GM20000 (cell line): ENCODE measurements around the gene ANTXR2.
"Not testable (repeated sequence)": the region's sequence is repeated elsewhere in the genome, so short reads cannot be mapped to it uniquely, and the experiment has no call there.

Experiments
- DNase-seq: peaks from one replicate; pipeline ENCODE4 v3.0.0; 2012; ENCODE audit warnings: low spot score
- TF ChIP-seq, protein P1 (sequence below): IDR thresholded peaks from 2 replicates; pipeline ENCODE4 v1.5.1; 2012; ENCODE audit warnings: mild to moderate bottlenecking, control low read depth; ENCODE audit errors: extremely low read depth, missing control alignments

Gene ANTXR2

DNA sequence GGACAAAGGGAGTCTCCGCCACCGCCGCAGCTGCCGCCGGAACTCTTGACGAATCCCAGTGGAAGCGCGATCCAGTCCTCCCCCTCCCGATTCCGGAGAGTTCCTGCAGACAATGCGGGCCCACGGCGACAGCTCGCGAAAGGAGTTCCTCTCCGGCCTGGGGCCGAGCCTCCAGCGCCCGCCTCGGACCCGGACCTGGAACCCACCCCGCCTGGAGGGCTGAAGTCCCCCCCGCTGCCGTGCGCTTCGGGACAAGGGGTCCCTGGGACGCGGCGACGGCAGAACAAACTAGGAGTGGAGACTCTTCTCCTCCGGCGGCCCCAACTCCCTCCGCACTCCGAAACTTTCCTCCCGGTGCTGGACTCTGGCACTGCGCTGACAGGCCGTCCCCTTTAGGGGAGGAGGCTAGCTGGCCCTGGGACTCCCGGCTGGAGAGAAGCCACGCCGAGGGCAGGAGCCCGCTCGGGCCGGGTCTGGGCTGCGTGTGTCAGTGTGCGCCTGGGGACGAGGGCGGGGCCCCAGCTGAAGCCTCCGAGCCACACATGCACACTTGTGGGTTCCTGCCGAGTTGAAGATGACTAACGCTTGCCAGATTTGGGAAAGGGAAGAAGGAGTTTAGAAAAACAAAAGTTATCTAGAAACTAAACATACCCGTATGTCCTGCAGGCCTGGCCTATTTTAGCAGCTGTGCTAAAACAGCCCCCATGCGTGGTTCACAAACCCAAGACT, at the start of gene ANTXR2:
TSS of gene ANTXR2 (minus strand) at position 486 of the 729 bp plus-strand sequence. CDS start 669 bp downstream, outside the sequence.
- DNase-seq = peak; percentile 73
- TF ChIP-seq, protein P1, sequence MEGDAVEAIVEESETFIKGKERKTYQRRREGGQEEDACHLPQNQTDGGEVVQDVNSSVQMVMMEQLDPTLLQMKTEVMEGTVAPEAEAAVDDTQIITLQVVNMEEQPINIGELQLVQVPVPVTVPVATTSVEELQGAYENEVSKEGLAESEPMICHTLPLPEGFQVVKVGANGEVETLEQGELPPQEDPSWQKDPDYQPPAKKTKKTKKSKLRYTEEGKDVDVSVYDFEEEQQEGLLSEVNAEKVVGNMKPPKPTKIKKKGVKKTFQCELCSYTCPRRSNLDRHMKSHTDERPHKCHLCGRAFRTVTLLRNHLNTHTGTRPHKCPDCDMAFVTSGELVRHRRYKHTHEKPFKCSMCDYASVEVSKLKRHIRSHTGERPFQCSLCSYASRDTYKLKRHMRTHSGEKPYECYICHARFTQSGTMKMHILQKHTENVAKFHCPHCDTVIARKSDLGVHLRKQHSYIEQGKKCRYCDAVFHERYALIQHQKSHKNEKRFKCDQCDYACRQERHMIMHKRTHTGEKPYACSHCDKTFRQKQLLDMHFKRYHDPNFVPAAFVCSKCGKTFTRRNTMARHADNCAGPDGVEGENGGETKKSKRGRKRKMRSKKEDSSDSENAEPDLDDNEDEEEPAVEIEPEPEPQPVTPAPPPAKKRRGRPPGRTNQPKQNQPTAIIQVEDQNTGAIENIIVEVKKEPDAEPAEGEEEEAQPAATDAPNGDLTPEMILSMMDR = no peak

DNA sequence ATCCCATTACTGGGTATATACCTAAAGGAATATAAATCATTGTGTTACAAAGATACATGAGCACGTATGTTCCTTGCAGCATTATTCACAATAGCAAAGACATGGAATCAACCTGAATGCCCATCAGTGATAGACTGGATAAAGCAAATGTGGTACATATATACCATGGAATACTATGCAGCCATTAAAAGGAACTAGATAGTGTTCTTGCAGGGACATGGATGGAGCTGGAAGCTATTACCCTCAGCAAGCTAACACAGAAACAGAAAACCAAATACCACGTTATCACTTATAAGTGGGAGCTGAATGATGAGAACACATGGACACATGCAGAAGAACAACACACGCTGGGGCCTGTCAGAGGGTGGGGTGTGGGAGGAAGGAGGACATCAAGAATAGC, 48.8 kb upstream of the ANTXR2 start:
- not testable (repeated sequence) for DNase-seq

DNA sequence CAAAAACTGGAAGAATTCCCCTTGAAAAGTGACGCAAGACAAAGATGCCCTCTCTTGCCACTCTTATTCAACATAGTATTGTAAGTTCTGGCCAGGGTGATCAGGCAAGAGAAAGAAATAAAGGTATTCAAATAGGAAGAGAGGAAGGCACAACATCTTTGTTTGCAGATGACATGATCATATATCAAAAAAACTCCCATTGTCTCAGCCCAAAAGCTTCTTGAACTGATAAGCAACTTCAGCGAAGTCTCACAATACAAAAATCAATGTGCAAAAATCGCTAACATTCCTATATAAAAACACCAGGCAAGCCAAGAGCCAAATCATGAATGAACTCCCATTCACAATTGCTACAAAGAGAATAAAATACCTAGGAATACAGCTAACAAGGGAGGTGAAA, 46.6 kb upstream of the ANTXR2 start:
- not testable (repeated sequence) for DNase-seq

DNA sequence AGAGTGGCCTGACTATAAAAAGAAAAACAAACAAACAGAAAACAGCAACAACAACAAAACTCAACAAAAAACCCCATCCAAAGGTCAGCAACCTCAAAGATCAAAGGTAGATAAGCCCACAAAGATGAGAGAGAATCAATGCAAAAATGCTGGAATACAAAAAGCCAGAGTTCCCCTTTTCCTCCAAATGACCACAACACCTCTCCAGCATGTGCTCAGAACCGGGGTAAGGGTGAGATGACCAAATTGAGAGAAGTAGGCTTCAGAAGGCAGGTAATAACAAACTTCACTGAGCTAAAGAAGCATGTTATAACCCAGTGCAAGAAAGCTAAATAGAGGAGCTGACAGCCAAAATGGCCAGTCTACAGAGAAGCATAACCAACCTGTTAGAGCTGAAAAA, 43.5 kb upstream of the ANTXR2 start:
- TF ChIP-seq, protein P1 = no peak
- DNase-seq = no peak

DNA sequence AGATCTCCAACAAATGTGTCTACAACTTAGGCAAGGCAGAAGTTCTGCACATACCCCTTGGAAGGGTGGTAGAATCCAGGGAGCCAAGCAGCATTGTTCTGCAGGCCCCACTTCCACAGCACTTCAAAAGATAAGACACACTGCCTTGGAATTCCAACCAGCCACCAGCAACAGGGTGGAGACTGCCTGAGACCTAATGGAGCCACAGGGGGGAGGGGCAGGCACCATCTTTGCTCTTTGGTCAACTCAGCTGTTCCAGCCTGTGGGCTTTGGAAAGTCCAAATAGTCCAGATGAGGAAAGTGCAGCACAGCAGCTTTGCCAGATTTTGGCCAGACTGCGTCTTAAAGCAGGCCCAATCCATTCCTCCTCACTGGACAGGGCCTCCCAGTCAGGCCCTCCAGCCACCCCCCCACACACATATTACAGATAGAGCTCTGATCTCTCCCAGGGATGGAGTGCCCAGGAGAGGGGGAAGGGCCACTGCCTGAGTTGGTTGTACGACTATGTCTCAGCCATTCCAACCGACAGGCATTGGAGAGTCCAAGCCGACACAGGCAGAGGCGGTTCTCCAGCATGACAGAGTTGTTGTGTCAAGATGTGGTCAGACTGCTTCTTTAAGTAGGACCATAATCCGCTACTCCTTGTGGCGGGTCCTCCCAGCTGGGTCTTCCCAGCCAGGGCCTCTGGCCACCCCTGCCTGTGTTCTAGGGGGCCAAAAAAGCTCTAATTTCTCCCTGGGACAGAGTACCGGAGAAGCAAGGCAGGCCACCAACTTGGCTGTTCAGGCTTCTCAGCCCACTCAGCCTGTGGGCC, 42.5 kb upstream of the ANTXR2 start:
- DNase-seq = no peak

DNA sequence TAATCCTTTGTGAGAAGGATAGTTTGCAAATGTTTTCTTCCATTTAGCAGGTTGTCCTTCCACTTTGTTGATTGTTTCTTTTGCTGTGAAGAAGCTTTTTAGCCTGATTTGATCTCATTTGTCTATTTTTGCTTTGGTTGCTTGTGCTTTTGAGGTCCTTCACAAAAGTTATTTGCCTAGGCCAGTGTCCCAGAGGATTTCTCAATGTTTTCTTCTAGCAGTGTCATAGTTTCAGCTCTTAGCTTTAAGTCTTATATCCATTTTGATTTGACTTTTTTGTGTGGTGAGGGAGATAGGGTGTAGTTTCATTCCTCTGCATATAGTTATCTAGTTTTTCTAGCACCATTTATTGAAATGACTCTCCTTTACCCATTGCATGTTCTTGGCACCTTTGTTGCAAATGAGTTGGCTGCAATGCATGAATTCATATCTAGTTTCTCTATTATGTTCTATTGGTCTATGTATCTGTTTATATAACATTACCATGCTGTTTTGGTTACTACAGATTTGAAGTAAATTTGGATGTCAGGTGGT, 41.8 kb upstream of the ANTXR2 start:
- TF ChIP-seq, protein P1 = no peak
- DNase-seq = no peak

More for the DNA sequence above, 42.5 kb upstream of the ANTXR2 start:
- TF ChIP-seq, protein P1 = no peak

DNA sequence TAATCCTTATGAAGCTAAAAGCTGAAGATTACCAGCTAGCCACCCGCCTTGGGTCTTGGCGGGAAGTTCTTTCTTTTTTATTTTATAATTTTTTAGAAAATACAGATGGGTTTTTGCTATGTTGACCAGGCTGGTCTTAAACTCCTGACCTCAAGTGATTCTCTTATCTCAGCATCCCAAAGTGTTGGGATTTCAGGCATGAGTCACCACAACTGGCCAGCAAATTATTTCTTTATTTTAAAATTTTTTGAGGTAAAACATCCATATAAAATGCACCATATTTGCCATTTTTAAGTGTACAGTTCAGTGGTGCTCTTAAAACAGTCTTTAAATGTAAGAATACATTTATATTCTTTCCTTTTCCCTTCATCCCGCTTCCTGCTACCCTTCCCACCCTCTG, 40.6 kb upstream of the ANTXR2 start:
- TF ChIP-seq, protein P1 = no peak
- DNase-seq = no peak

DNA sequence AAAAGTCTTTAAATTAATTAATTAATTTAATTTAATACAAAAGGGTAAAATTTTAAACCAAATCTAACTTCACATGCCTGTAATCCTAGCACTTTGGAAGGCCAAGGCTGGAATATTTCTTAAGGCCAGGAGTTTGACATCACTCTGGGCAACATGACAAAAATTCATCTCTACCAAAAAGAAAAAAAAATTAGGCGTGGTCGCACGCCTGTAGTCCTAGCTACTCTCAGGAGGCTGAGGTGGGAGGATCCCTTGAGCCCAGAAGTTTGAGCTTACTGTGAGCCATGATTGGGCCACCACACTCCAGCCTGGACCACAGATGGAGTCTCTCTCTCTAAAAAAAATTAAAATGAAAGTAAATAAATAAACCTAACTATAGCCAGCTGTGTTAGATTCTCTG, 39.2 kb upstream of the ANTXR2 start:
- TF ChIP-seq, protein P1 = no peak
- no peak for DNase-seq
